SK-N-SH (cell line): Measurements from ENCODE around the gene SOAT2. TPM values are rescaled to one million over a fixed set of nuclear protein-coding genes. Genes with fewer than 3 reads are reported as not detected.

Experiments
- CTCF ChIA-PET: fragments of 300-600, 350-600 bp; formaldehyde crosslinking; extraction: SDS; loops from one replicate; lab custom pipeline; 2021; lab: Yijun Ruan, JAX
- POLR2A ChIA-PET: fragments of 350-600 bp; sonication (Branson Sonifier 250); formaldehyde crosslinking; extraction: SDS; loops from one replicate; lab custom pipeline; 2020; ENCODE audit warnings: antibody characterized with exemption, inconsistent platforms; lab: Yijun Ruan, JAX
- DNase-seq: peaks from one replicate; pipeline ENCODE4 v3.0.0; 2012
- H2AFZ ChIP-seq: fragments of 200-600 bp; sonication (generic); 2 replicates; pipeline ENCODE4 v1.8.1; 2016; ENCODE audit warnings: antibody characterized with exemption, mild to moderate bottlenecking, low read depth
- H3F3A ChIP-seq: fragments of 200-600 bp; sonication (generic); replicated peaks from 2 replicates; pipeline ENCODE3; 2016; ENCODE audit warnings: antibody characterized with exemption, mild to moderate bottlenecking; ENCODE audit not compliant: insufficient read depth
- H3K27ac ChIP-seq, 2 experiments: fragments of 200-500 bp in 1 of 2; fragments of 200-600 bp in 1 of 2; sonication (Bioruptor generic) in 1 of 2; sonication (generic), shearing (Covaris generic) in 1 of 2; 2 replicates each; pipeline versions ENCODE4 v1.5.1 to v1.6.1; 2014 to 2016; ENCODE audit warnings: low read depth in 2 of 2, inconsistent platforms in 1 of 2, low read length in 1 of 2, mild to moderate bottlenecking in 1 of 2, mixed read lengths in 1 of 2
- H3K27me3 ChIP-seq: fragments of 200-600 bp; sonication (generic), shearing (Covaris generic); 2 replicates; pipeline ENCODE4 v1.6.1; 2016; ENCODE audit warnings: mixed run types; ENCODE audit not compliant: insufficient read depth
- H3K36me3 ChIP-seq, 2 experiments: fragments of 200-500 bp in 1 of 2; fragments of 200-600 bp in 1 of 2; sonication (Bioruptor generic) in 1 of 2; sonication (generic) in 1 of 2; replicated peaks in 1 of 2; 2 replicates each; pipeline versions ENCODE3 to v1.5.1; 2014 to 2016; ENCODE audit warnings: low read length in 1 of 2, mild to moderate bottlenecking in 1 of 2; ENCODE audit not compliant: insufficient read depth in 2 of 2, control insufficient read depth in 1 of 2
- H3K4me1 ChIP-seq, 2 experiments: fragments of 200-500 bp in 1 of 2; fragments of 200-600 bp in 1 of 2; sonication (Bioruptor generic) in 1 of 2; sonication (generic), shearing (Covaris generic) in 1 of 2; 2 replicates each; pipeline versions ENCODE4 v1.5.1 to v1.6.1; 2014 to 2016; ENCODE audit warnings: low read depth in 1 of 2, low read length in 1 of 2, mixed run types in 1 of 2; ENCODE audit not compliant: insufficient read depth in 2 of 2, control insufficient read depth in 1 of 2
- H3K4me2 ChIP-seq: fragments of 200-600 bp; sonication (generic), shearing (Covaris generic); 2 replicates; pipeline ENCODE4 v1.6.1; 2017; ENCODE audit warnings: mixed run types
- H3K4me3 ChIP-seq, 2 experiments: fragments of 200-500 bp in 1 of 2; fragments of 200-600 bp in 1 of 2; sonication (Bioruptor generic) in 1 of 2; sonication (generic), shearing (Covaris generic) in 1 of 2; 2 replicates each; pipeline versions ENCODE4 v1.5.1 to v1.8.1; 2014 to 2016; ENCODE audit warnings: low read depth in 2 of 2, inconsistent platforms in 1 of 2, low read length in 1 of 2, mild to moderate bottlenecking in 1 of 2, mixed read lengths in 1 of 2, moderate library complexity in 1 of 2
- H3K79me2 ChIP-seq: fragments of 200-600 bp; sonication (generic); 2 replicates; pipeline ENCODE4 v1.8.1; 2017; ENCODE audit warnings: mild to moderate bottlenecking; ENCODE audit not compliant: insufficient read depth
- H3K9ac ChIP-seq: fragments of 200-600 bp; sonication (generic); 2 replicates; pipeline ENCODE4 v1.6.1; 2017; ENCODE audit warnings: mixed run types
- H3K9me2 ChIP-seq: fragments of 200-600 bp; sonication (generic); 2 replicates; pipeline ENCODE4 v1.6.1; 2017; ENCODE audit warnings: mixed run types
- H3K9me3 ChIP-seq: fragments of 200-600 bp; sonication (generic); 2 replicates; pipeline ENCODE4 v1.6.1; 2017; ENCODE audit warnings: mixed run types, mild to moderate bottlenecking, moderate library complexity
- H4K20me1 ChIP-seq: fragments of 200-600 bp; sonication (generic); 2 replicates; pipeline ENCODE4 v1.6.1; 2017; ENCODE audit warnings: mild to moderate bottlenecking, mixed run types; ENCODE audit not compliant: insufficient read depth
- EP300 ChIP-seq, 2 experiments: IDR thresholded peaks; 2 replicates each; pipeline versions ENCODE4 v1.4.0 to v1.6.1; 2012; ENCODE audit warnings: borderline replicate concordance in 1 of 2, low read depth in 1 of 2, low read length in 1 of 2
- EZH2phosphoT487 ChIP-seq: fragments of 200-600 bp; sonication (generic); IDR thresholded peaks from 2 replicates; pipeline ENCODE4 v1.6.1; 2017; ENCODE audit warnings: low read depth, mixed run types, mild to moderate bottlenecking, antibody characterized with exemption, moderate library complexity, borderline replicate concordance
- FOSL2 ChIP-seq: IDR thresholded peaks from 2 replicates; pipeline ENCODE4 v1.4.0; 2012; ENCODE audit warnings: low read depth, mild to moderate bottlenecking, moderate library complexity, borderline replicate concordance
- FOXJ3 ChIP-seq: sonication (generic); formaldehyde crosslinking; IDR thresholded peaks from 2 replicates; pipeline ENCODE4 v1.5.1; 2020; ENCODE audit warnings: mild to moderate bottlenecking, missing genetic modification reagents
- FOXM1 ChIP-seq: IDR thresholded peaks from 2 replicates; pipeline ENCODE4 v1.4.0; 2012; ENCODE audit warnings: low read depth, mild to moderate bottlenecking
- GABPA ChIP-seq: IDR thresholded peaks from 2 replicates; pipeline ENCODE4 v1.4.0; 2012; ENCODE audit warnings: low read depth, mild to moderate bottlenecking
- GATA2 ChIP-seq: sonication (generic); formaldehyde crosslinking; IDR thresholded peaks from 2 replicates; pipeline ENCODE4 v1.5.0; 2020; ENCODE audit warnings: mild to moderate bottlenecking, missing genetic modification reagents
- JUND ChIP-seq: IDR thresholded peaks from 2 replicates; pipeline ENCODE4 v1.4.0; 2012
- MEF2A ChIP-seq: IDR thresholded peaks from 2 replicates; pipeline ENCODE4 v1.4.0; 2012; ENCODE audit warnings: low read depth, borderline replicate concordance
- MXI1 ChIP-seq: IDR thresholded peaks from 2 replicates; pipeline ENCODE4 v1.6.1; 2012; ENCODE audit warnings: mild to moderate bottlenecking, low read depth, low read length, improper control_type of control experiment
- RFX5 ChIP-seq: IDR thresholded peaks from 2 replicates; pipeline ENCODE4 v1.6.1; 2012; ENCODE audit warnings: mild to moderate bottlenecking, improper control_type of control experiment, low read length
- SIN3A ChIP-seq: IDR thresholded peaks from 2 replicates; pipeline ENCODE4 v1.6.1; 2012; ENCODE audit warnings: low read depth, mild to moderate bottlenecking, low read length, moderate library complexity, borderline replicate concordance
- TCF12 ChIP-seq: IDR thresholded peaks from 2 replicates; pipeline ENCODE4 v1.4.0; 2012
- YY1 ChIP-seq: IDR thresholded peaks from 2 replicates; pipeline ENCODE4 v1.4.0; 2012; ENCODE audit warnings: low read depth, mild to moderate bottlenecking
- WGBS: methylation state at CpG from one replicate; pipeline ENCODE4 v1.1.6; 2017; ENCODE audit warnings: low lambda C conversion rate; 5-methylcytosine and 5-hydroxymethylcytosine counted together
- polyA plus RNA-seq, 3 experiments: library from polyadenylated mRNA; depleted of rRNA; stranded (reverse); fragments of >200 nt; gene quantifications; 2 replicates each; pipeline ENCODE4 v1.2.3, GENCODE V29; 2012
- TF ChIP-seq, protein P1 (sequence below): IDR thresholded peaks from 2 replicates; pipeline ENCODE4 v1.4.0; 2012; ENCODE audit warnings: low read depth, borderline replicate concordance
- TF ChIP-seq, protein P2 (sequence below): fragments of 150-350 bp; IDR thresholded peaks from 2 replicates; pipeline ENCODE4 v1.6.1; 2017; ENCODE audit warnings: antibody characterized with exemption, low read length, low read depth, borderline replicate concordance

The SOAT2 gene
- polyA plus RNA-seq, 1 of the 3 experiments (the other 2 are of a cell fraction), result 0.18 TPM

DNA sequence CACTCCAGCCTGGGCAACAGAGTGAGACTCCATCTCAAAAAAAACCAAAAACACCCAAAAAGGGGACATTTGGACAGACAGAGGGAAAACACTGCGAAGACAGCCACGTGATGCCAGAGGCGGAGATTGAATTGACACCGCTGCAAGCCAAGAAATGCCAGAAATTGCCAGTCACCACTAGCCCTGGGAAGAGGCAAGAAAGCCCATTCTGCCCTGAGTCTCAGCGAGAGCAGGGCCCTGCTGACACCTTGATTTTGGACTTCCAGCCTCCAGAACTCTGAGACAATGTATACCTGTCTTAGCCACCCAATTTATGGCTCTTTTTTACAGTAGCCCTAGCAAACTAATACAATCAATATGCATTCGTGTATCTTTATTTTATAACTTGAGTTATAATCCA, 13.2 kb upstream of the SOAT2 start:
- H3K4me1 ChIP-seq, result peaks cover 0 to 4% of the 10 kb centered on the region in 2 experiments; a peak in 1 of 4 replicates
- CTCF ChIA-PET, result interaction anchor here (1.6 to 4.9 kb wide), 2 partner anchors 10 to 24 kb away, joined by 5 to 48 read pairs; partner anchors contain the start of gene SPRYD3
- H2AFZ ChIP-seq, result no peak overlapping the region
- no peaks in the 10 kb centered on the region for H3K79me2 ChIP-seq
- H3K4me3 ChIP-seq, result no peak overlapping the region
- H3K9me2 ChIP-seq, result no peaks in the 10 kb centered on the region
- H3K36me3 ChIP-seq, result no peaks in the 10 kb centered on the region
- H3K9ac ChIP-seq, result no peak overlapping the region
- 88% methylated on average over 6 of the region's 6 CpGs for WGBS
- no peak overlapping the region for H3K4me2 ChIP-seq
- H4K20me1 ChIP-seq, result no peaks in the 10 kb centered on the region
- no peak for DNase-seq
- no peaks in the 10 kb centered on the region for H3F3A ChIP-seq
- no peaks in the 10 kb centered on the region; the same call in 1 of the 2 replicates for H3K9me3 ChIP-seq
- POLR2A ChIA-PET, result no interaction called here
- no peak for TF ChIP-seq EP300 (IDR thresholded peaks at IDR 0.05; ENCODE audit: borderline replicate concordance in 1 of 2, low read depth in 1 of 2, low read length in 1 of 2)
- no peak for TF ChIP-seq GABPA
- H3K27me3 ChIP-seq, result no peaks in the 10 kb centered on the region
- no peak overlapping the region for H3K27ac ChIP-seq

DNA sequence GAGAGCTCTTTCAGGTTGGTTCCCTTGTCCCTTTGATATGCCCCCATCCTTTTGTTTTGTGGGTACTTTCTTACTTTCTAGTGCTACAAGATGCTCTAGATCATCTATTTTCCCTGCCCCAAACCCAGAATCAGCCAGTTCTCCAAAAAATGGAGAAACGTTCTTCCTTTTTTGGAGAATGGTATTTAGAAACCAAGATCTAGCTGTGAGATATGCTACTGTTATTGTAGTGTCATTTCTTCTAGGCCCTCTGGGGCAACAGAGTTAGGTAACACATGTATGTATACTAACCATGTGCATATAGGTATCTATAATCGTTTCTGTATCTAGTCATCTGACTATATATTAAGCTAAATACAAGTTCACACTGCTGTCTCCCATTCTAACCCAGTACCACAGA, 12.7 kb upstream of the SOAT2 start:
- H3K27me3 ChIP-seq, result no peaks in the 10 kb centered on the region
- DNase-seq, result no peak
- H3K9ac ChIP-seq, result no peak overlapping the region
- ChIA-PET CTCF (interaction anchor here (1.6 to 4.9 kb wide), 2 partner anchors 10 to 24 kb away, joined by 5 to 48 read pairs; partner anchors contain the start of gene SPRYD3), POLR2A (interaction anchor here (1.4 kb wide), 1 partner anchor 11 kb away, joined by 4 read pairs; the partner anchor contains the start of gene SPRYD3)
- H3K9me2 ChIP-seq, result no peaks in the 10 kb centered on the region
- H3K9me3 ChIP-seq, result no peaks in the 10 kb centered on the region
- H2AFZ ChIP-seq, result no peak overlapping the region
- H3K4me2 ChIP-seq, result no peak overlapping the region
- H3K79me2 ChIP-seq, result no peaks in the 10 kb centered on the region
- H3F3A ChIP-seq, result no peaks in the 10 kb centered on the region
- 32% methylated on average over 2 of the region's 2 CpGs for WGBS
- H3K27ac ChIP-seq, result peak overlapping the region in 1 of 2 experiments; percentile 3; a peak in 1 of 4 replicates
- TF ChIP-seq FOXJ3 (CRISPR knock-in tag), result no peak
- TF ChIP-seq SIN3A, result no peak
- TF ChIP-seq FOXM1, result no peak
- no peak for TF ChIP-seq GATA2 (CRISPR knock-in tag)
- TF ChIP-seq RFX5, result no peak
- TF ChIP-seq, protein P1, sequence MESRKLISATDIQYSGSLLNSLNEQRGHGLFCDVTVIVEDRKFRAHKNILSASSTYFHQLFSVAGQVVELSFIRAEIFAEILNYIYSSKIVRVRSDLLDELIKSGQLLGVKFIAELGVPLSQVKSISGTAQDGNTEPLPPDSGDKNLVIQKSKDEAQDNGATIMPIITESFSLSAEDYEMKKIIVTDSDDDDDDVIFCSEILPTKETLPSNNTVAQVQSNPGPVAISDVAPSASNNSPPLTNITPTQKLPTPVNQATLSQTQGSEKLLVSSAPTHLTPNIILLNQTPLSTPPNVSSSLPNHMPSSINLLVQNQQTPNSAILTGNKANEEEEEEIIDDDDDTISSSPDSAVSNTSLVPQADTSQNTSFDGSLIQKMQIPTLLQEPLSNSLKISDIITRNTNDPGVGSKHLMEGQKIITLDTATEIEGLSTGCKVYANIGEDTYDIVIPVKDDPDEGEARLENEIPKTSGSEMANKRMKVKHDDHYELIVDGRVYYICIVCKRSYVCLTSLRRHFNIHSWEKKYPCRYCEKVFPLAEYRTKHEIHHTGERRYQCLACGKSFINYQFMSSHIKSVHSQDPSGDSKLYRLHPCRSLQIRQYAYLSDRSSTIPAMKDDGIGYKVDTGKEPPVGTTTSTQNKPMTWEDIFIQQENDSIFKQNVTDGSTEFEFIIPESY, result no peak
- no peaks in the 10 kb centered on the region for H3K36me3 ChIP-seq
- H3K4me1 ChIP-seq, result peaks cover 0 to 4% of the 10 kb centered on the region in 2 experiments; a peak in 1 of 4 replicates
- no peak overlapping the region for H3K4me3 ChIP-seq
- H4K20me1 ChIP-seq, result no peaks in the 10 kb centered on the region

DNA sequence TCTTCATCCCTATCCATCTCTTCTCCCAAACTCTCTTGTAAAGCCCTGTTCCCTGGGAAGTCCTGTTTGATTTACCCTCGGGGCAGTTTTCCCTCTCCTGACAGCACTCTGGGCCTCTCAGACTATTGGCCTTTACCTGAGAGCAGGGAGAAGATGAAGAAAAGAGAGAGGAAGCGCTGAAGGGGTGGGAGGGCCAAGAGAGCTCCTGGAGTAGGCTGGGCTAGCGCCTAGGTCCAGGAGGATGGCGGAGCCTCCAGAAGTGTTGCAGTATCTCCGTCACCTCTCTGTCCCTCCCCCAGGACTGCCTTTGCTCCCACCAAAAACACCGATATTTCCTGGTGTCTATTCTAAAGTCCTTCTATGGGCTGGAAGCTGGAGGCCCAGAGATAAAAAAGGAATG, 11.5 kb upstream of the SOAT2 start:
- Histone ChIP-seq H3K27ac (no peak overlapping the region), H3K4me3 (no peak overlapping the region), H3K9me3 (no peaks in the 10 kb centered on the region), H3K79me2 (no peaks in the 10 kb centered on the region), H4K20me1 (no peaks in the 10 kb centered on the region), H3F3A (peaks cover under 1% of the 10 kb centered on the region), H3K9me2 (no peaks in the 10 kb centered on the region), H3K9ac (no peak overlapping the region), H3K36me3 (no peaks in the 10 kb centered on the region), H3K27me3 (no peaks in the 10 kb centered on the region), H3K4me2 (no peak overlapping the region), H3K4me1 (peaks cover 6% of the 10 kb centered on the region in 2 experiments; a peak in 2 of 4 replicates), H2AFZ (no peak overlapping the region)
- no peak for DNase-seq
- POLR2A ChIA-PET, result interaction anchor here (1.4 kb wide), 1 partner anchor 13 kb away, joined by 4 read pairs; the partner anchor contains the start of gene SPRYD3
- CTCF ChIA-PET, result interaction anchor here (1.4 to 4.9 kb wide), 3 partner anchors 13 to 30 kb away, joined by 3 to 48 read pairs (median 6); partner anchors contain the start of gene SPRYD3
- 79% methylated on average over 6 of the region's 6 CpGs for WGBS
- TF ChIP-seq MXI1 (no peak), YY1 (no peak), EZH2phosphoT487 (no peak), MEF2A (no peak), EP300 (IDR thresholded peaks at IDR 0.05; ENCODE audit: borderline replicate concordance in 1 of 2, low read depth in 1 of 2, low read length in 1 of 2) (no peak), SIN3A (no peak), JUND (no peak), FOSL2 (no peak), RFX5 (no peak), FOXM1 (no peak), TCF12 (no peak)
- TF ChIP-seq, protein P1, result no peak
- TF ChIP-seq, protein P2, sequence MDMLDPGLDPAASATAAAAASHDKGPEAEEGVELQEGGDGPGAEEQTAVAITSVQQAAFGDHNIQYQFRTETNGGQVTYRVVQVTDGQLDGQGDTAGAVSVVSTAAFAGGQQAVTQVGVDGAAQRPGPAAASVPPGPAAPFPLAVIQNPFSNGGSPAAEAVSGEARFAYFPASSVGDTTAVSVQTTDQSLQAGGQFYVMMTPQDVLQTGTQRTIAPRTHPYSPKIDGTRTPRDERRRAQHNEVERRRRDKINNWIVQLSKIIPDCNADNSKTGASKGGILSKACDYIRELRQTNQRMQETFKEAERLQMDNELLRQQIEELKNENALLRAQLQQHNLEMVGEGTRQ, result no peak
